SKM-1 treated with dmso at 0.1 percent for 144 hours (cell line): ENCODE measurements around the gene PSMD12.
"Not testable (repeated sequence)": the region's sequence is repeated elsewhere in the genome, so short reads cannot be mapped to it uniquely, and the experiment has no call there.

Experiments
- DNase-seq: peaks from one replicate; lab custom pipeline; 2025; ENCODE audit not compliant: unreplicated experiment; lab: John Stamatoyannopoulos, UW

Gene PSMD12

DNA sequence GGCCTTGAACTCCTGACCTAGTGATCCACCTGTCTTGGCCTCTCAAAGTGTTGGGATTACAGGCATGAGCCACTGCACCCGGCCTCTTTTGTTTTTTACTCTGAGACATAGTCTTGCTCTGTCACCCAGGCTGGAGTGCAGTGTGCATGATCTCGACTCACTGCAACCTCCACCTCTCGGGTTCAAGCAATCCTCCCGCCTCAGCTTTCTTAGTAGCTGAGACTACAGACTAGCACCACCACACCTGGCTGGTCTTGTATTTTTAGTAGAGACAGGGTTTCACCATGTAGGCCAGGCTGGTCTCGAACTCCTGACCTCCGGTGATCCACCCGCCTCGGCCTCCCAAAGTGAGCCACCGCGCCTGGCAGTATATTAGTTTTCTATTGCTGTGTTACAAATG, 22.2 kb upstream of the PSMD12 start:
- not testable (repeated sequence) for DNase-seq

DNA sequence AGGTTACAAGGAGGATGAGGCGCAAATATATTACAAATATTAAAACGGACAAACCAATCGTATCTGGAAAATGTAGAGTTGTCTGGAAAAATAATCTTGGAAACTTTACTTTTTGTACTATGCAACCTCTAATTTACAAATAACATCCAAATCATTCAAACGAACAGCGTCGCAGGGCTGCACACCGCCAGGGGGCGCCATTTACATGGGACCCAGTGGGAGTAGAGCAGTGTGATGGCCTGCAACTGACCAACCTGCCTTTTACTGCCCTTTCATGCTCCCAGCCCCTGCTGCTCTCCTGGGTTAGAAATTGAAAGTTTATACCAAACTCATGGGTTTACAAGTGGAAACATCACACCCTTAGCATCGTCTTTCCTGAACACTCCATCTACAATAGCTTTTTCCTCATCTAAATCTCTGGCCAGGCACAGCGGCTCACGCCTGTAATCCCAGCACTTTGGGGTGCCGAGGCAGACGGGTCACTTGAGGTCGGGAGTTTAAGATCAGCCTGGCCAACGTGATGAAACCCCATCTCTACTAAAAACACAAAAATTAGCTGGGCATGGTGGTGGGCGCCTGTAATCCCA, 20.7 kb upstream of the PSMD12 start:
- DNase-seq = peak; percentile 33

DNA sequence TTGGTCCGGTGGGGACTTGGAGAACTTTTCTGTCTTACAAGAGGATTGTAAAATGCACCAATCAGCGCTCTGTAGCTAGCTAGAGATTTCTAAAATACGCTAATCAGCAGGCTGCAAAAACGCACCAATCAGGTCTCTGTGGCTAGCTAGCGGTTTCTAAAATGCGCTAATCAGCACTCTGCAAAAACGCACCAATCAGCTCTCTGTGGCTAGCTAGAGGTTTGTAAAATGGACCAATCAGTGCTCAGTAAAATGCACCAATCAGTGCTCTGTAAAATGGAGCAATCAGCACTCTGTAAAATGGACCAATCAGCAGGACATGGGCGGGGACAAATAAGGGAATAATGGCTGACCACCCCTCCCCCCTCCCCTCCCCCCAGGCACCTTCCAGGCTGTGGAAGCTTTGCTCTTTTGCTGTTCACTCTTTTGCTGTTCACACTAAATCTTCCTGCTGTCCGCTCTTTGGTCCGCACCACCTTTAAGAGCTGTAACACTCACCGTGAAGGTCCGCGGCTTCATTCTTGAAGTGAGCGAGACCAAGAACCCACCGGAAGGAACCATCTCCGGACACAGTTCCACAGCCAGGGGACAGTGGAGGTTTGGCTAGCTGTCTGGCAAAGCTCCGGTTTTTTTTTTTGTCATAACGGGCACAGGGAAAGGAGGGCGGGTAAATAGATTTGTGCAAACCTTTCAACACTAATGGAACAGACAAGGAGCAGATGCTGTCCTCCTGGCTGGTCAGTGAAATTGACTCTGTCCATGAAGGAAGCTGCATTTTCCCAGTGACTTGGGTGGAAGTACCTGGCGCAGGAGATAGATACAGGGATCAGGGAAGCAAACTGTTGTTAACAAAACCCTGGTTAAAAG, 19.0 kb upstream of the PSMD12 start:
- DNase-seq = no peak

DNA sequence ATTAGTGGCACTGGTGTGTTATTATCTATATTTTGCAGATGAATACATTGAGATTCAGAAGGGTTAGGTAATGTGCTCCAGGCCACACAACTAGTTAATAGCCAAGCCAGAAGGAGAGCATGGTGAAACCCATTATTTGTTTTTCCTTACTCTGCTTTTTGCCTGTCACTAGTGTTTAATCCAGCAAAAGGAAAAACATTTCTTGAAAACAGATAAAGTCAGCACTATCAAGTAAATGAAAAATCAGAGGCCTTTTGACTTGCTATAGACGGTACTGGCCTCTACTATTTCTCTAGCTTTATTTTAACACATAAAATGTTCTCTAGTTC, 15.5 kb upstream of the PSMD12 start:
- no peak for DNase-seq

DNA sequence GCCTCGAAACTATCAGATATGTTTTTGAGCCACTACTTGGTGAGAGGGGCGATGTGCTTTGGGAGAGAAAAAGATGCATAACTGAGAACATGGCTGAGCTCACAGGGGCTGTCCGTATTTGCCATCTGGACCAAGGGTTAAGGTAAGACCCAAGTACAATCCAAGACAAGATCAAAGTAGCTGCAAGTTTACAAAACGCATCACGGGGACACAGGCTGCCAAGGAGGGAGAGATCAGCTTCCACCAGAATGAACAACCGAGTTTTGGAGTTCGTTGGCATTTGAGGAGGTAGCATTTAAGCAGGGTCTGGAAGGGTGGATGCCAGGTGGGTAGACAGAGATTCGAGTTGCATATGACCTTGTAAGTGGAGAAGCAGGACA, 12.9 kb upstream of the PSMD12 start:
- no peak for DNase-seq

DNA sequence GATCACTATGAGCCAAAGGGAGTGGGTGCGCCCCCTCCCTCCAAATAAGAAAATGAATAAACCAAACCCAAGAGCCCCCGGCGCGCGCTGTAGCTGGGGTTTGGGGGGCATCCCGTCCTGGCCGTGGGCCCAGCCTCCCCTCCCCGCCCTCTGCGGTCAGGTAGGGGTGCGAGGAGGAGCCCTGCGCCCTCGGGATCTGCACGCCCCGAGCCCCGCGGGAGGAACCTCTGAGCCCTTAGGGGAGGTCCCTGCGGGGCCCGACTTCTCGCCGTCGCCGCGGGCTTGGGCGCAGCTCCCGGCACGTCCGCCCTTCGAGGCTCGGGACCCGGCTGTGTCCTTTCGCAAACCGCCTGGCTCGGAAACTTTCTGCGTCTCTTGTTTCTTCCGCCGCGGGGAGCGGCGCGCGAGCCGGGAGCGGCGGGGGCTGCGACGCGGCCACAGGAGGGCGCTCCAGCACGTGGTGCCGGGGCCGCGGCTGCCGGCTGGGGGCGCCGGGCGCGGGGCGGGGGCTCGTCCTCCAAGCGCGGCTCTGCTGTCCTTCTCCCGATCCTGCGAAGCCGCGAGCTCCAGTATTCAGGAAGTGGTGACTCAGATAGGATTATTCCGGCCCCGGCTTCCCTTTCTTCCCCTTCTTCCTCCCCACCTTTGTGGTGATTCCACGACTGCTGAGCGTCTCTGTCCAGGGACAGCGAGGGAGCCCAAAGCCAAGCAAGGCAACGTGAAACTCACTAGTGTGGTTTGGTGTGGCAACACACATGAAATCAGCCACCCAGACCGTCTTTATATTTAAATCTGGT, 12.3 kb upstream of the PSMD12 start:
- peak; percentile 70 for DNase-seq

DNA sequence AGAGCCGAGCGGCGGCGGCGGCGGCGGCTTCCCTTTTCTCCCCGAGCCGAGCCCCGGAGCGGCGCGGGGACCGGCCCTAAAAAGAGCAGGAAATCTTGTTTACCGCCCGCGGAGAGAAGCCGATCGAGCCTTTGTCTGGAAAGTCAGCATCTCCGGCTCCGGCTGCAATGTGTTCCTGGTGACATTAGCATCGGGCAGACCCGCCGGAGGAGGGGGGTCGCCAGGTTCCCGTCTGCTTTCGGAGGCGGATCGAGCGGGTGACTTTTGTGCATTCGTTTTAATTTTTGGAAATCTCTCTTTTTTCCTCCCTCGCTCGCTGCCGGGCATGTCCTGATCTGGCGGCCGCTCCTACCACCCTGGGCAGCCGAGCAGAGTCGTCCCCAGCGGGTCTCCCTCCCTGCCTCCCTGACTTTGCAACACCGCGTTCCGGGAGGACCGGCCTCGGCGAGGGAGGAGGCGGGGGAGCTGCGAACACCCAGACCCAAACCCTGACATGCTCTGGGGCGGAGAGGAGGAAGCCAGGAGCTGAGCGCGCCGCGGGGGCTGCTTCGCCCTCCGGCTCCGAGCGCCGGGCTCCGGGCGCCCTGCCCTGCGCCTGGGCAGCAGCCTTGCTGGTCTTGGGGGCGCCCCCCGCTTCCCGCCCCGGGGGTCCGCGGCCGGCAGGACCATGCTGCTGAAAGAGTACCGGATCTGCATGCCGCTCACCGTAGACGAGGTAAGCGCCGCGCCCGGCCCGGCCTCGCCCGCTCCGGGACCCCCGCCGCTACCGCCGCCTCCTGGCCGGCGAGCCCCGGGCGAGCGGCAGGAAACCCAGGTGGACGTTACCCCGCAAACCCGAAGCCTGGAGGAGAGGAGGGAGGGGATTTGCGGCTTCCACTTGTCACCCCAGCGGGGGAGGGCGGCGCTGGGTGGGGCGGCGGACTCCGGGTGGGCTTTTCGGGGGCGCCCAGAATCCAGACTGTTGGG, 11.4 kb upstream of the PSMD12 start:
- peak; percentile 32 for DNase-seq

DNA sequence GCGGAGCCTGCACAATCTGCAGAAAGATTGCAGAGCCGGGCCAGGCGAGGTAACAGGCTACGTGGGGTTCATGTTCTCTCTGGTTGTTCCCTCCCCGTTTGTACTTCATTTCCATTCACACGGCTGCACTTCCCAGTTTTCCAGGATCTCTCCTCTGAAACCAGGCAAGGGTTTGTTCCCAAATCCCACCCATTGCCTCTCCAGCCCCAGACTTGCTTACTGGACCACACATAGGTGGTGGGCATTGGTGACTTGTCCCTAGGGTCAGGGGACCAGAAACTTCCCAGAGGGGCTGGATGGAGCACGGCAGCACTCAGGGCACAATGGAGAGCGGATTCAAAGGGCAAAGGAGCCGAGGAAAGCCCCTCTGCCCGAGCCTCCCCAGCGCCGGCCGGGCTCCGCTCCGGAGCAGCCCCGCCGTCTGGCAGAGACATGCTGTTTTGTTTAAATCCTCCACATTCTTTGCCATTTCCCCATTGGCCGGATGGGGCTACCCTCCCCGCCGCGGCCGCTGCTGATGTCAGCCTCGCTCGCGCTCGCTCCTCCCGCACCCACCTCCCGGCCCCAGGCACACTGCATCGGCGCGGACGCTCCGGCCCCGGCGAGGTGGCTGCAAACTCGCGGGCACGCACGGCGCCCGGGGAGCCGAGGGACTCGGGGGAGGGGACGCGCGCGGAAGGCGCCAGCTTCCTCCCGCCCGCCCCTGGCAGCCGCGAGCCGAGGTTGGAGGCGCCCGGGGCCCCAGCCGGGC, 10.5 kb upstream of the PSMD12 start, which contains the start of gene PITPNC1:
Gene PITPNC1 (plus strand): TSS at position 545 of the 751 bp plus-strand sequence.
- DNase-seq = peak; percentile 71

DNA sequence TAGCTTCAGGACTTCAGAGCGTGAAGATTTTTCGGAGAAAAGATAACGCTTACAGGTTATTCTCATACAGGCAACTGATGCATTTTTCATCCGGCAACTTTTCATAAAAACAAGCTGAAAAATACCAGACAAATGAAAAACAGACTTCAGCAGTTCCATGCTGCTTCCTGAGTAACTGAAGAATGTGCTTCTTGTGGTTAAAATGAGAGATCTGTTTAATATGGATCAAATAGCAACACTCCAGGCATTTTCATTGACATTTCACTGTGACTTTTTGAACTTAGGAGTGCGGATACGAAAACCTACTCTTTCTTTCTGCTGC, 10.0 kb upstream of the PSMD12 start:
- DNase-seq = no peak

DNA sequence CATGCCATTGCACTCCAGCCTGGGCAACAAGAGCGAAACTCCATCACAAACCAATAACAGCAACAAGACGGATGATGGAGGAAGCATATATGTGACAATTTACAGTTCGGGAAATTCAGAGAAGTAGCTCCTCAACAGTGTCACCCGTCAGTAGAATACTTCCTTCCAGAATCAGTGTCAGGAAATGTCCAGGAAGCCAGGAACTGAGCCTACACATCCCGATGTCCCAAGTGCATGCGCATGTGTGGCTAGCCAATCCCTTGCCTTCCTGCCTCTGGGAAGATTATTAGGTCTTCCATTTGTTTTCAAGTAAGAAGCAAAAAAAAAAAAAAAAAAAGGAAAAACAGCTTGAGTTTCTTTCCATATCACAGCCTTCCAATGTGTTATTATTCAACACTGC, 9.3 kb upstream of the PSMD12 start:
- no peak for DNase-seq

DNA sequence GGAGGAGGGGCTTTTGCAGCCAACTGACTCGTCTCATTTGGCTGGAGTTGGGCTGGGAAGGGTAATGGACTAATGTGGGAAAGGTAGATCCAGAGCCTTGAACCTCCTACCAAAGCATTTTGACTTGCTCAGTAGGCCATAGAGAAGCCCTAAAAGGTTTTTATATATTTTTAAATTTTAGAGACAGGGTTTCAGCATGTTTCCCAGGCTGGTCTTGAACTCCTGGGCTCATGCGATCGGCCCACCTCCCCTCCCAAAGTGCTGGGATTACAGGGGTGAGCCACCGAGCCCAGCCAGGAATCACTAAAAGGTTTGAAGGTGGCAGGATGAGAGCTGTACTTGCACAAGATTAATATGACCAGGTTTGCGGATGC, 8.7 kb upstream of the PSMD12 start:
- no peak for DNase-seq

DNA sequence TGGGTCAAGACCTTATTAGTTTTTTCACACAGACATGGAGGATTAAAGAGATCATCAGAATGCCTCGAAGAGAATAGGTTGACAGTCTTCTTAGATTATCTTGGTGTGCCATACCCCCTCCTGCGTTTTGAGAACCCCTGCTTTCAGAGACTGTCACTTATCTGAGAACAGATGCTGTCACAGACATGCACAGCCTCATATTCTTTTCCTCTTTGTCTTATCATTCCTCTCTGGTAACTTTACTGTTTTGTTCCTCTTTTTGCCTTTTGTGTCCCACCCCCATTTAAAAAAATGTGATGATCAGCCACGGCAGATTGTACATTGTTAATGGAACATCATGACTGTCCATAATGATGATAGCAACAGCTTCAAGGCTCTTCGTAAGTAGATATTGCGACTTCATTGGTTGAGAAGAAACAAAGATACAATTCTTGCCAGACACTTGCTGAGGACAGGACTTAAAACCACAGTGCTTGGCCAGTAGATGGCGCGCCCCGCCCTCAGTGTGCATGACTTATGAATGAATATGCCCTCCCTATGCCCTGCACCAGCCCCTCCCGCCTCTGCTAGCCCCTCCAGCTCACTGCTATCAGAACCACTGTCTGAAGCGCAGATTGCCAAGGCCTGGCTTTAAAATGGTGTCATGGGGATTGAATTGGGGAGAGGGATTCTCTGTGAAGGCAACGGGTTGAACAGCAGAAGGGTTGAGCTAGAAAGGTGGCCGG, 8.1 kb upstream of the PSMD12 start:
- peak; percentile 76 for DNase-seq

DNA sequence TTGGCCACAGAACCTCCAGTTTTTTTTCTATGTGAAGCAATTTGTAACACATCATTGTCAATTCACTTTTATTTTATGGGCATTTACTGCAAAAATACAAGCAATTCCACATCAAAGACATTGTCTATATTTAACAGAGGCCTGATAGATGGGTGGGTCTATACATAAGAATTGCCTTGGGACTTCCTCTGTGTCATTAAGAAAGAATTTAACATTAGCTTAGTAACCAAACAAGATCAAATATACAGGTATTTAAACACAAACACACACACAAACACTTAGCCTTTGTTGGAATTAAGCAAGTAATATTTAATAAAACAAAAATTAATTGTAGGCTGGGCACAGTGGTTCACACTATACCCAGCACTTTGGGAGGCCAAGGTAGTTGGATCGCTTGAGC, 6.4 kb upstream of the PSMD12 start:
- DNase-seq = no peak

DNA sequence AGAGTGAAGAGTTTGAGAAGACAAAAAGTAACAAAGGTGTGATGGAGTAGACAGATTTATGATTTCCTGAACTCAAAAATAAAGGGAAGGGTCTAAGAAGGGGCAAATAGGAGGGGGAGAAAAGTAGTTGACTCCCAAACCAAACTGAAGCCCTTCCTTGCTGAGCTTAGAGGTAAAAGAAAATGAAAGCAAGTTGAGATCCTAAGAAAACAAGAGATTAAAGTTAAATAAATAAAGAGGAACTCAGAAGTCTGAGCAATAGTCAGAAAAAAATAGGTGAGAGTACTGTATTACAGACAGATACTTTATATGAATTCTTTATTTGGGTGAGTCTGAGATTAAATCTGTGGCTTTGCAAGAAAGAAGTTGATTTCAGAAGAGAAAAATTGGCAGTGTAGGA, 3.3 kb upstream of the PSMD12 start:
- DNase-seq = no peak

DNA sequence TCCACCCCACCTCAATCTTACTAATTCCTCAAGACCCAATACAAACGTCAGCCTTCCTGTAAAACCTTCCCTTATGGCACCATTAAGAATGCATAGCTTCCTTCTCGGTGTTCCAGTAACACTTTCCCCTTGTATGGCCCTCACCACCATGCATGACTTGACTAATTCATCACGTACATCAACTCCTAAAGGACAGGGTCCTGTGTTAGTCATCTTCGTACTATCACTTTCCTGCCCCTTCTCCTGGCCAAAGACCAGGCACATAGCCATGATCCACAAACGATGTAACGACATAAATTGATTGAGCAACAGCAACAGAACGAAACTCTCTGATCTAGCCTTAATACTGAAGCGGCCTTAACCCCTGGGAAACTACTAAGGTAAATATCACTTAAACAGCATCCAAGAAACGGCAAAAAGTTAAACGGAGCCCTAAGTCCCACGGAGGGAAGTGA, 612 bp downstream of the PSMD12 start:
- DNase-seq = peak; percentile 14

DNA sequence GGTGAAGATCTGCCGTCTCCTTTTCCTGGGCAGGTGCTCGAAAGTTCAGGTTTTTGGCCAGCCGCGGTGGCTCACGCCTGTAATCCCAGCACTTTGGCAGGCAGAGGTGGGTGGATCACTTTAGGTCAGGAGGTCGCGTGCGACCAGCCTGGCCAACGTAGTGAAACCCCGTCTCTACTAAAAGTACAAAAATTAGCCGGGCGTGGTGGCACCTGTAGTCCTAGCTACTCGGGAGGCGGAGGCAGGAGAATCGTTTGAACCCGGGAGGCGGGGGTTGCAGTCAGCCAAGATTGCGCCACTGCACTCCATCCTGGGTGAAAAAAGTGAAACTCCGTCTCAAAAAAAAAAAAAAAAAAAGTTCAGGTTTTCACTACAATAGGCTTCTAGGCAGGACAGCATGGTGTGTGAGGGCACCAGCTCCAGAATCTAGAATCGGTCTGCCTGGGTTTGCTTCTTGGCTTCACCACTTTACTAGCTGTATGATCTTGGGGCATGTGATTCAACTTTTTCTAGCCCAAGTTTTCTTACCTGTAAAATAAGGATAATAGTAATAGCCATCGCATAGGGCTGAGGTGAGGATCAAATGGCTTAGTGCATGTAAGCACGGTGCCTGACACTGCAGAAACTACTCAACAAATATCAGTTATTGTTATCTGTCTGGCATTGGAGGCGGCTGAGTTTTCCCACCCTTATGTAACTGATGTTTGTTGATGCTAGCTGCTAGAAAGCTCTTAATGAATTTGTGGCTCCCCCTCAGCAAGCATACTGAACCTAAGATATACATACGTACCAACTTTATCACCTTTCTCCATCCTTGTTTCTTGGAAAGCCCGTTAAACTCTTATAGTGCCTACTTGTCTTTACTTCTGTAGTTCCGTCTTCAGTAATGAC, 1.3 kb downstream of the PSMD12 start:
- no peak for DNase-seq

DNA sequence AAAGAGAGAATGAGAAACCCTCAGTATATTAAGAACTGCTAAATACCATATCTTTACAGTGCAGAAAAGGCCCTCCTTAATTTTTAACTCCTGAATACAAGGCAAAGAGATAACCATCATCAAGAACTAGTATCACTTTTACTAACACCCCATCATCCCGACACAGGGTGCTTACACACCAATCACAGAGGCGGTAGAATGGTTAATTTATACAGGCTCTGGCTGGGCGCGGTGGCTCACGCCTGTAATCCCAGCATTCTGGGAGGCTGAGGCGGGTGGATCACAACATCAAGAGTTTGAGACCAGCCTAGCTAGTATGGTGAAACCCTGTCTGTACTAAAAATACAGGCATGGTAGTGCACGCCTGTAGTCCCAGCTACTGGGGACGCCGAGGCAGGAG, 4.2 kb downstream of the PSMD12 start:
- no peak for DNase-seq

DNA sequence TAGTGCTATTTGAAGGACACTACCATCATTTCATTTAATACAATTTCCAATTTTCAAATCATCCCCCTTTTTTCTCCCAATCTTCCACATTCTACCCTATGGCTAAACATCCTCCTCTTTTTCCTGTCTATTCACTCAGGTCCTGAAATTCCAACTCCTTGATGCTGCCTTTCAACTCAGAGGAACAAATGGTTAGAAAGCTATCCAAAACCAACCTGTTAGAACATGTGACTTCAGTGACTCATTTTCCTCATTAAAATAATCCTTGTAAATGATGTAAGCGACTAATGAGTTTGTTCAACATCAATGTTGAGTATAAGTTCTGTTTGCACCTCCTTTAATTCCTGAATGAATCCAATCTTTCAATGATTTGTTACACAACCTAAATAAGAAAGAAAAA, 5.5 kb downstream of the PSMD12 start:
- DNase-seq = no peak
